Lower lobe of right lung (tissue), 2 donors: Measurements from ENCODE around the gene ENC1. TPM values are rescaled to one million over a fixed set of nuclear protein-coding genes. Genes with fewer than 3 reads are reported as not detected.

Experiments
- ATAC-seq, 2 donors: fragments of 200-7000 bp; cut with Tn5 transposase; one replicate each; pipeline ENCODE4 v1.9.1; 2020 to 2022; ENCODE audit warnings: mild to moderate bottlenecking in 2 of 2, moderate library complexity in 2 of 2
- DNase-seq: peaks from one replicate; pipeline ENCODE4 v3.0.0-alpha.2; 2020
- H3K27ac ChIP-seq: fragments of 200-600 bp; one replicate; pipeline ENCODE4 v1.8.0; 2022
- H3K27me3 ChIP-seq: fragments of 200-600 bp; one replicate; pipeline ENCODE4 v1.8.0; 2022; ENCODE audit warnings: low read depth
- H3K36me3 ChIP-seq: fragments of 200-600 bp; one replicate; pipeline ENCODE4 v1.8.0; 2022; ENCODE audit warnings: mild to moderate bottlenecking
- H3K4me1 ChIP-seq: fragments of 200-600 bp; one replicate; pipeline ENCODE4 v1.8.0; 2022
- H3K4me3 ChIP-seq: fragments of 200-600 bp; one replicate; pipeline ENCODE4 v1.8.0; 2022; ENCODE audit warnings: mild to moderate bottlenecking
- H3K9me3 ChIP-seq: fragments of 200-600 bp; one replicate; pipeline ENCODE4 v1.8.0; 2022
- intact Hi-C: fragments of 100-400 bp; cut with DNase I; formaldehyde crosslinking; loops from one replicate; pipeline ENCODE4 v1.11.0; 2022
- total RNA-seq: library from RNA; stranded (reverse); fragmentation: NEBNext Ultra II Directional; extraction: Animal tissue kit (Norgen Biotek cat#: 25700); gene quantifications from one replicate; pipeline ENCODE4 v1.2.1, GENCODE V29; 2021
- TF ChIP-seq, protein P1 (sequence below): fragments of 200-600 bp; IDR thresholded peaks from one replicate; pipeline ENCODE4 v1.8.0; 2022; ENCODE audit warnings: antibody characterized with exemption, mild to moderate bottlenecking
- donor health status: DM: no; HTN: yes; CAD: no; lungs with severe emphysema.

Gene ENC1
- total RNA-seq, 1 donor from 2014 or later: 18.8 TPM

DNA sequence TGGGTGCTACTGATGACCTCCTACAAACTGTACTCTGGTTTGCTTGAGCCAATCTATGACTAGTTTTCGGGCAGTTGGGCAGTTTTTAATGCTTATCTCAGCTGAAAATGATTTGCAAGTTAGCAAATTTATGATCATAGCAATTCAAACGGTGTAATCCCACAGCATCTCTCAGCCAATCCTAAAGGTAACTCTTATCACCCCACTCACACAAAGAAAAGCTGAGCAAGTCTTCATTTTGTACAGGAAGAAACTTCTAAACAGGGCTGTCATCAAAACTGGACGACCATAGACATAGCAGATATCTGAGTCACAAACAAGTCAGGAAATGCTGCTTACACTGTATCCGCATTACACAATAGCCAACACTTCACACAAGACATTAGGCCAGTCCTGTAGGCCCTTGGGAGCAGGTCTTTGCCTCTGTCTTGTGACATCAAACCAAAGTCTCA, 2.6 kb upstream of the ENC1 start:
- DNase-seq (no peak), ATAC-seq (peak in 1 of 2 donors; percentile 10)
- TF ChIP-seq, protein P1, sequence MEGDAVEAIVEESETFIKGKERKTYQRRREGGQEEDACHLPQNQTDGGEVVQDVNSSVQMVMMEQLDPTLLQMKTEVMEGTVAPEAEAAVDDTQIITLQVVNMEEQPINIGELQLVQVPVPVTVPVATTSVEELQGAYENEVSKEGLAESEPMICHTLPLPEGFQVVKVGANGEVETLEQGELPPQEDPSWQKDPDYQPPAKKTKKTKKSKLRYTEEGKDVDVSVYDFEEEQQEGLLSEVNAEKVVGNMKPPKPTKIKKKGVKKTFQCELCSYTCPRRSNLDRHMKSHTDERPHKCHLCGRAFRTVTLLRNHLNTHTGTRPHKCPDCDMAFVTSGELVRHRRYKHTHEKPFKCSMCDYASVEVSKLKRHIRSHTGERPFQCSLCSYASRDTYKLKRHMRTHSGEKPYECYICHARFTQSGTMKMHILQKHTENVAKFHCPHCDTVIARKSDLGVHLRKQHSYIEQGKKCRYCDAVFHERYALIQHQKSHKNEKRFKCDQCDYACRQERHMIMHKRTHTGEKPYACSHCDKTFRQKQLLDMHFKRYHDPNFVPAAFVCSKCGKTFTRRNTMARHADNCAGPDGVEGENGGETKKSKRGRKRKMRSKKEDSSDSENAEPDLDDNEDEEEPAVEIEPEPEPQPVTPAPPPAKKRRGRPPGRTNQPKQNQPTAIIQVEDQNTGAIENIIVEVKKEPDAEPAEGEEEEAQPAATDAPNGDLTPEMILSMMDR: no peak
- Histone ChIP-seq H3K4me3 (no peak overlapping the region), H3K27me3 (no peaks in the 10 kb centered on the region), H3K36me3 (no peaks in the 10 kb centered on the region), H3K4me1 (peaks cover 49% of the 10 kb centered on the region), H3K9me3 (no peaks in the 10 kb centered on the region), H3K27ac (peak overlapping the region; percentile 93)
- intact Hi-C loops: no loop called here

DNA sequence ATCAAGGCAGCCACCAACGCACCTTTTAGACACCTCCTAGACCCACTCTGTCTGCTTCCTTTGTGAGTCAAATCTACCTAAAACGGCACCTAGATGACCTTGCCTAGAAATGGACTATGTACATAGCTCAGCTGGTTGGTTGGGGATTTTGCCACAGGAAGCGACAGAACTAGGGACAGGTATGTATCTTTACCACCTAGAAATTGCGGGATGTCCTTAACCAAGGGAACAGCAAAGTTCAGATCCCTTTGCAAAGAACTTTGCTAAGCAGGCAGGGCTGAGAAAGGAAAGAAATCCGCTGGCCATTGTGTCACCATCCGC, 2.0 kb upstream of the ENC1 start:
- no peaks in the 10 kb centered on the region for H3K9me3 ChIP-seq
- H3K4me1 ChIP-seq: peaks cover 54% of the 10 kb centered on the region
- H3K4me3 ChIP-seq: no peak overlapping the region
- no peaks in the 10 kb centered on the region for H3K36me3 ChIP-seq
- TF ChIP-seq, protein P1: no peak
- DNase-seq (no peak), ATAC-seq (no peak)
- no peaks in the 10 kb centered on the region for H3K27me3 ChIP-seq
- peak overlapping the region; percentile 93 for H3K27ac ChIP-seq
- intact Hi-C loops: no loop called here

DNA sequence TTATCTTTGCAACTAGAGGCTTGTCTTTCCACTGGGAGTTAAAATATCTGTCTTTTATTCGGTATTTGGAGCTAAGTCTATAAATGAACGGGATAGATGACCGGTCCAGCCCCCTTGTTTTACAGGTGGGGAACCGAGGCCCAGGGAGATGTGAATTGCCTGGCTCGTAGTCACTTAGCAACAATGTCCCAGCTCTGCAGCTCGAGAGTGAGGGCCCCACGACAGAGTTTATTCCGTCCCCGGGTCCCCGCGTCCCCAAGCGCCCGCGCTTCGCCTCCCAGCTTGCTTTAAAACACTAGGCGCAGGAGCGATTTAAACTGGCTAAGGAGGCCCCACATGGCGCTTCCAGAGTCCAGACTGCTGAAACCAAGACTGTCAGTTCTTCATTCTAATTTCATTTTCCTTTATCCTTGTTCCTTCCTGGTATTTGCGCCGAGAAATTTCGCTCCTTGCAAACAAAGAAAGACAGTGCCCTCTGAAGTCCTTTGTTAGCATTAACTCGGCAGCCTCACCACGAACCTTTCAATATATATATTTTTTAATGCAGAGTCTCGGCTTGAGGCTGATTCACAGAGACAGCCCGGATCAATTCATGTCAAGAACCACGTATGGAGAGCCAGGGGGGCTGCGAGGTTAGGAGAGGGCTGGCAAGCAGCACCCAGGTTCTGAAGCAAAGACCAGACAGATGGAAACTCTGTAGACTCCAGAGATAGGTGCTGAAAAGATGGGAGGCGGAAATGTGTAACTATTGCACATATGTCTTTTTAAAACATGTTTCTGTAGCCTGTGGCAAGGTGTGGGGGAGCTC, 1.4 kb upstream of the ENC1 start:
- Histone ChIP-seq H3K27me3 (no peaks in the 10 kb centered on the region), H3K4me1 (peaks cover 60% of the 10 kb centered on the region), H3K9me3 (no peaks in the 10 kb centered on the region), H3K27ac (peak overlapping the region; percentile 93), H3K4me3 (peak overlapping the region; percentile 94), H3K36me3 (no peaks in the 10 kb centered on the region)
- intact Hi-C loops: no loop called here
- DNase-seq (peak; percentile 54), ATAC-seq (peak; percentile 10 to 54)
- TF ChIP-seq, protein P1: peak; percentile 63

DNA sequence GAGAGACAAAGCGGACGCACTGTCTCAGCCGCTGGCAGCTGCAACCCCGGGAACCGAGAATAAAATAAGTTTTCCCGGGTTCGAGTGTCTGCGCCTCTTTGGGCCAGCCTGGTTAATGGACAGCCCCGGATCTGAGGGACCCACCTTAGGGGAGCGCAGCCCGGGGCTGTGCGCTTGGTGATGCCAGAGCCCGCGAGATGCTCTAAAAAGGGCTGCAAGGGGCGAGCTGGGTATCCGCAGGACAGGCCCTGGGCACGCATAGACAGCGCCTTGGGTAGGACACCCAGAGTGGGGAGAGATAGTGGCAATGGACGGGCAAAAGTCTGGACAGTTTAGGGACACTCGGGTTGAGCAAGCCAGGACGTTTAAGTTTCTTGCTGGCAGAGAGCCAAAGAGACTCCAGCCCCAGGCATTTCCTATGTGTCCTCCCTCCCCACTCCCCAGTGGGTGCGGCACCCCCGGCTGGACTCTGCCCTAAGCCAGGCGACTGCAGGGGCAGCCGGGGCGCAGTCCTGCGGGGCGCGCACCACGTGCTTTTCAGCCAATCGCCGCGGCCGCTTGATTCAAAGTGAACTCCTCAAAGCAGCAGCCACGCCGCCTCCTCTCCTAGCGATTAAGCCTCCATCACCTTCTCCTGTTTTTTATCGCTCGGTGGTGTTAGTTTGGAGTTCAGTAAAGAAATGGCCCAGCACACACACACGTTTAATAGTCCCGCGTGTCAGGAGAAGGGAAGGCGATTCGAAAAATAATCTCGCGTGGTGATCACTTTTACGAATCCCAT, 616 bp upstream of the ENC1 start:
- Histone ChIP-seq H3K9me3 (no peaks in the 10 kb centered on the region), H3K27ac (peak overlapping the region; percentile 93), H3K27me3 (no peaks in the 10 kb centered on the region), H3K36me3 (peaks cover under 1% of the 10 kb centered on the region), H3K4me3 (peak overlapping the region; percentile 94), H3K4me1 (peaks cover 64% of the 10 kb centered on the region)
- intact Hi-C loops: no loop called here
- DNase-seq (peak; percentile 90), ATAC-seq (peak; percentile 76 to 78)
- TF ChIP-seq, protein P1: no peak

DNA sequence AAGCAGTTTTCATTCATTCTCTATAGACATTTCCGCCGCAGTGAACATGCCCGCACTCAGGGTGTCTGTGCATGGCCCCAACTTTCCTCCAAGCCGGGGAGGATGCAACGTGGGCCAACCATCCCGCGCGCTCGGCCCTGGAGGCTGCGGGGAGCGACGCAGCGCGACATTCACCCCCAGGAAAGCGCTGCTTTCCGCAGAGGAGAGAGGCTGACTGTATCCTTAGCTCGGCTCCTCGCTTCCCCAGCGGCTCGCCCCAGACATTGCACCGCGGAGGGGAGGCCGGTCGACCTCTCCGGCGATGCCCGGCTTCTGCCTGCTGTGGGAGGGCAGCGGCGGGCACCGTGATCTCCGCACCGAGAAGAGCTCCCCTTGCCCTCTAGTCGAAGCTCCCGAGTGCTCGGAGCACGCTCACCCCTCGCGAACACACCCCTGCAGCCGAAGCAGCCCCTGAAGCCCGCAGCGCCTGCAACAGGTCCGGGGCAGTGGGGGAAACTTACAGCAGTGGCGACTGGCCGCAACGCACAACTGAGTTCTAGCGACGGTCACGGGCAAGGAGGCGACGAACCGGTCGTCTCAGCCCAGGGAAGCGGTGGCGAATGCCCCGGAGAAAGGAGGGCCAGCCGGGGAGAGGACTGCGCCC, 600 bp downstream of the ENC1 start:
- DNase-seq: peak; percentile 70
- Histone ChIP-seq H3K27ac (peak overlapping the region; percentile 93), H3K9me3 (no peaks in the 10 kb centered on the region), H3K36me3 (peaks cover 13% of the 10 kb centered on the region), H3K4me1 (peaks cover 66% of the 10 kb centered on the region), H3K27me3 (no peaks in the 10 kb centered on the region), H3K4me3 (peak overlapping the region; percentile 94)
- intact Hi-C loops: no loop called here
- peak; percentile 59 to 65 for ATAC-seq
- TF ChIP-seq, protein P1: peak; percentile 20
